PC-9 (cell line): ENCODE measurements around the gene C2orf78. TPM values are rescaled to one million over a fixed set of nuclear protein-coding genes. Genes with fewer than 3 reads are reported as not detected.

Source experiments
- BruUV-seq: library from RNA; stranded (reverse); fragments of 400-500 nt; replicated peaks from 2 replicates; lab custom pipeline; 2021; lab: Mats Ljungman, UMichigan
- CTCF ChIA-PET: fragments of 300-600 bp; sonication (Branson Sonifier 250); formaldehyde crosslinking; loops from one replicate; lab custom pipeline; 2022; ENCODE audit warnings: antibody characterized with exemption; lab: Charles Lee
- POLR2A ChIA-PET: fragments of 300-600 bp; sonication (Branson Sonifier 250); formaldehyde crosslinking; loops from one replicate; lab custom pipeline; 2022; ENCODE audit warnings: antibody characterized with exemption; ENCODE audit not compliant: unreplicated experiment; lab: Charles Lee
- DNase-seq, 2 experiments: peaks; one replicate each; pipeline versions ENCODE4 v3.0.0 to v3.0.0-alpha.2; 2015 to 2022; ENCODE audit warnings: mixed read lengths in 1 of 2
- H2AFZ ChIP-seq: fragments of 200-600 bp; sonication (generic); 2 replicates; pipeline ENCODE4 v1.8.1; 2017; ENCODE audit warnings: antibody characterized with exemption
- H3F3A ChIP-seq: fragments of 200-600 bp; sonication (generic); 2 replicates; pipeline ENCODE4 v1.8.1; 2017; ENCODE audit warnings: antibody characterized with exemption, mild to moderate bottlenecking, low read depth; ENCODE audit not compliant: insufficient read depth
- H3K27ac ChIP-seq: fragments of 200-600 bp; sonication (generic); 2 replicates; pipeline ENCODE4 v1.6.1; 2016; ENCODE audit warnings: mixed run types
- H3K27me3 ChIP-seq: fragments of 200-600 bp; sonication (generic); 2 replicates; pipeline ENCODE4 v1.6.1; 2016; ENCODE audit warnings: low read depth, mixed run types; ENCODE audit not compliant: insufficient read depth
- H3K36me3 ChIP-seq: fragments of 200-600 bp; sonication (generic); 2 replicates; pipeline ENCODE4 v1.6.1; 2016; ENCODE audit warnings: low read depth, mixed run types
- H3K4me1 ChIP-seq: fragments of 200-600 bp; sonication (generic); replicated peaks from 2 replicates; pipeline ENCODE4 v1.6.1; 2016; ENCODE audit warnings: mixed run types; ENCODE audit not compliant: insufficient read depth
- H3K4me2 ChIP-seq: fragments of 200-600 bp; sonication (generic); 2 replicates; pipeline ENCODE4 v1.6.1; 2017; ENCODE audit warnings: mixed run types
- H3K4me3 ChIP-seq: fragments of 200-600 bp; sonication (generic); 2 replicates; pipeline ENCODE4 v1.6.1; 2016; ENCODE audit warnings: mixed run types
- H3K79me2 ChIP-seq: fragments of 200-600 bp; sonication (generic); 2 replicates; pipeline ENCODE4 v1.6.1; 2017; ENCODE audit warnings: low read depth, mixed run types
- H3K9me2 ChIP-seq: fragments of 200-600 bp; sonication (generic); 2 replicates; pipeline ENCODE4 v1.8.1; 2017; ENCODE audit warnings: mild to moderate bottlenecking; ENCODE audit not compliant: insufficient read depth
- H3K9me3 ChIP-seq: fragments of 200-600 bp; sonication (generic); 2 replicates; pipeline ENCODE4 v1.8.1; 2016; ENCODE audit warnings: low read depth; ENCODE audit not compliant: insufficient read depth
- H4K20me1 ChIP-seq: fragments of 200-600 bp; sonication (generic); 2 replicates; pipeline ENCODE4 v1.8.1; 2017; ENCODE audit not compliant: insufficient read depth
- CTCF ChIP-seq: fragments of 200-600 bp; sonication (generic); conservative IDR thresholded peaks from 2 replicates; pipeline ENCODE4 v1.6.1; 2017; ENCODE audit warnings: mixed run types, antibody characterized with exemption, mild to moderate bottlenecking, moderate library complexity
- EZH2 ChIP-seq: fragments of 200-600 bp; sonication (generic); IDR thresholded peaks from 2 replicates; pipeline ENCODE4 v1.8.0; 2017; ENCODE audit warnings: antibody characterized with exemption, low read depth
- intact Hi-C: fragments of 100-400 bp; cut with micrococcal nuclease; formaldehyde crosslinking; loops from one replicate; pipeline ENCODE4 v1.10.0; 2022; ENCODE audit not compliant: unreplicated experiment
- total RNA-seq: library from RNA; stranded (reverse); gene quantifications from 2 replicates; pipeline ENCODE4 v1.2.3, GENCODE V29; 2021

Gene C2orf78
- total RNA-seq, 1 experiment from 2014 or later, result not detected

GRCh38 chr2:73838889-73839534 lies 55.0 kb downstream of the C2orf78 start:
- POLR2A ChIA-PET, result interaction anchor here (0.6 kb wide), 2 partner anchors 212 to 285 kb away, joined by 6 to 8 read pairs; no protein-coding TSS in a partner anchor
- intact Hi-C loops, result no loop called here
- no peaks in the 10 kb centered on the region for H3K79me2 ChIP-seq

GRCh38 chr2:73839653-73840411 lies 55.8 kb downstream of the C2orf78 start:
- H3K79me2 ChIP-seq, result no peaks in the 10 kb centered on the region
- H3K36me3 ChIP-seq, result peaks cover 12% of the 10 kb centered on the region; the same call in 1 of the 2 replicates
- no peak overlapping the region for H3K4me2 ChIP-seq
- TF ChIP-seq EZH2, result no peak
- no peak for TF ChIP-seq CTCF
- H3K4me1 ChIP-seq, result no peaks in the 10 kb centered on the region
- DNase-seq, result no peak
- intact Hi-C loops, result no loop called here
- POLR2A ChIA-PET, result no interaction called here
- no peak overlapping the region for H2AFZ ChIP-seq
- no TSS peak for BruUV-seq
- no peaks in the 10 kb centered on the region for H3F3A ChIP-seq
- no peaks in the 10 kb centered on the region for H3K27me3 ChIP-seq
- peaks cover 15% of the 10 kb centered on the region; the same call in 1 of the 2 replicates for H4K20me1 ChIP-seq
- CTCF ChIA-PET, result no interaction called here
- H3K9me2 ChIP-seq, result no peaks in the 10 kb centered on the region
- H3K27ac ChIP-seq, result no peak overlapping the region
- H3K9me3 ChIP-seq, result no peaks in the 10 kb centered on the region
- no peak overlapping the region for H3K4me3 ChIP-seq

More at GRCh38 chr2:73838889-73839534, 55.0 kb downstream of the C2orf78 start:
- Histone ChIP-seq H3K27ac (no peak overlapping the region), H3F3A (no peaks in the 10 kb centered on the region), H2AFZ (no peak overlapping the region), H3K4me1 (no peaks in the 10 kb centered on the region), H3K9me2 (no peaks in the 10 kb centered on the region), H3K27me3 (no peaks in the 10 kb centered on the region), H3K4me3 (no peak overlapping the region), H3K4me2 (no peak overlapping the region), H3K9me3 (no peaks in the 10 kb centered on the region), H3K36me3 (peaks cover 15% of the 10 kb centered on the region; the same call in 1 of the 2 replicates), H4K20me1 (peaks cover 15% of the 10 kb centered on the region; the same call in 1 of the 2 replicates)
- TF ChIP-seq EZH2 (no peak), CTCF (no peak)
- CTCF ChIA-PET, result no interaction called here
- no TSS peak for BruUV-seq
- no peak for DNase-seq

- BruUV-seq, result no TSS peak
These were observed 58.1 kb downstream of the C2orf78 start for GRCh38 chr2:73841912-73842738.

More at GRCh38 chr2:73841912-73842738, 58.1 kb downstream of the C2orf78 start:
- Histone ChIP-seq H2AFZ (no peak overlapping the region), H3K4me3 (no peak overlapping the region), H3K79me2 (no peaks in the 10 kb centered on the region), H3K9me2 (no peaks in the 10 kb centered on the region), H3K4me2 (no peak overlapping the region), H4K20me1 (peaks cover 15% of the 10 kb centered on the region; the same call in 1 of the 2 replicates), H3K9me3 (no peaks in the 10 kb centered on the region), H3K27me3 (no peaks in the 10 kb centered on the region), H3K36me3 (peaks cover 18% of the 10 kb centered on the region; the same call in 1 of the 2 replicates), H3K27ac (no peak overlapping the region), H3F3A (no peaks in the 10 kb centered on the region), H3K4me1 (no peaks in the 10 kb centered on the region)
- TF ChIP-seq CTCF (no peak), EZH2 (no peak)
- ChIA-PET POLR2A (interaction anchor here (0.6 to 0.7 kb wide), 2 partner anchors 309 to 658 kb away, joined by 3 read pairs; no protein-coding TSS in a partner anchor), CTCF (no interaction called here)
- DNase-seq, result no peak
- intact Hi-C loops, result no loop called here
